ENCODE results near the gene TNS3. TPM values are rescaled to one million over a fixed set of nuclear protein-coding genes. Genes with fewer than 3 reads are reported as not detected.

Gene TNS3
- total and polyA plus RNA-seq, 2 of the 13 experiments (the other 11 are each of a cell fraction or from before 2014, with no cell fraction given), result 52.9 to 55.7 TPM

DNA sequence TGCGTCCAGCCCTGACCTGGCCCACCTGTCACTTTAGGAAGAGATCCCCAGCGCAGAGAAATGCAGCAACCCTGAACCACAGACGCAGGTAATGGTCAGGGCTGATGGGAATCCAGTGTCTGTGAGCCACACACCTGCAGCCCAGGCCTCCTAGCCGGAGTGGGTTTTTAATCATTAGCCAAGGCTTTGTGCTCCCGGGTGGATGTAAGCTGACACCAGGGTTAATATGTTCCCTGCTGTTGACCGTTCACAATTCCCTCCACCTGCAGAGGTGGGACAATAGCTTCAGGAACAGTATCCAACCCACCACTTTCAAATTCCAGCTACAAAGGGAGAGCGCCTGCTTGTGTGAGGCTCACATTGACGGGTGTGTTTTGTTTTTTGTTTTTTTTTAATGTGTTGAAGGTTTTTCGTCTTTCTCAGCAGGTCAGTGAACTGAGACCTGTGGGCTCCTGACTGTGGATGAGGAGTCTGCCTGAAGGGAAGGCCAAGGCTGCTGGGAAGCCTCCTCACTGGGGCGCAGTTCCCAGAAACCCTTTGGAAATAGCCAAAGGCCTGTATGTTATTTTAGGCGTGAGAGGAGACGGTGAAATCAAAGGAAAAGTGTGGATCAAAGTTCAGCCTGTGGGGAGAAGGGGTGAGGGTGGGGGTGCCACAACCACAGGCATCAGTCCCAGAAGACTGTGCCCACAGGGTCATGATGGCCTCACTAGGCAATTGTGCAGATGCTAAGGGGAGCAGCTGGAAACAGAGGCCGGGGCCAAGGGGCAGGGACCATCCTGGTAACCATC, 111.1 kb downstream of the TNS3 start (continued):
- TF ChIP-seq, protein P1, sequence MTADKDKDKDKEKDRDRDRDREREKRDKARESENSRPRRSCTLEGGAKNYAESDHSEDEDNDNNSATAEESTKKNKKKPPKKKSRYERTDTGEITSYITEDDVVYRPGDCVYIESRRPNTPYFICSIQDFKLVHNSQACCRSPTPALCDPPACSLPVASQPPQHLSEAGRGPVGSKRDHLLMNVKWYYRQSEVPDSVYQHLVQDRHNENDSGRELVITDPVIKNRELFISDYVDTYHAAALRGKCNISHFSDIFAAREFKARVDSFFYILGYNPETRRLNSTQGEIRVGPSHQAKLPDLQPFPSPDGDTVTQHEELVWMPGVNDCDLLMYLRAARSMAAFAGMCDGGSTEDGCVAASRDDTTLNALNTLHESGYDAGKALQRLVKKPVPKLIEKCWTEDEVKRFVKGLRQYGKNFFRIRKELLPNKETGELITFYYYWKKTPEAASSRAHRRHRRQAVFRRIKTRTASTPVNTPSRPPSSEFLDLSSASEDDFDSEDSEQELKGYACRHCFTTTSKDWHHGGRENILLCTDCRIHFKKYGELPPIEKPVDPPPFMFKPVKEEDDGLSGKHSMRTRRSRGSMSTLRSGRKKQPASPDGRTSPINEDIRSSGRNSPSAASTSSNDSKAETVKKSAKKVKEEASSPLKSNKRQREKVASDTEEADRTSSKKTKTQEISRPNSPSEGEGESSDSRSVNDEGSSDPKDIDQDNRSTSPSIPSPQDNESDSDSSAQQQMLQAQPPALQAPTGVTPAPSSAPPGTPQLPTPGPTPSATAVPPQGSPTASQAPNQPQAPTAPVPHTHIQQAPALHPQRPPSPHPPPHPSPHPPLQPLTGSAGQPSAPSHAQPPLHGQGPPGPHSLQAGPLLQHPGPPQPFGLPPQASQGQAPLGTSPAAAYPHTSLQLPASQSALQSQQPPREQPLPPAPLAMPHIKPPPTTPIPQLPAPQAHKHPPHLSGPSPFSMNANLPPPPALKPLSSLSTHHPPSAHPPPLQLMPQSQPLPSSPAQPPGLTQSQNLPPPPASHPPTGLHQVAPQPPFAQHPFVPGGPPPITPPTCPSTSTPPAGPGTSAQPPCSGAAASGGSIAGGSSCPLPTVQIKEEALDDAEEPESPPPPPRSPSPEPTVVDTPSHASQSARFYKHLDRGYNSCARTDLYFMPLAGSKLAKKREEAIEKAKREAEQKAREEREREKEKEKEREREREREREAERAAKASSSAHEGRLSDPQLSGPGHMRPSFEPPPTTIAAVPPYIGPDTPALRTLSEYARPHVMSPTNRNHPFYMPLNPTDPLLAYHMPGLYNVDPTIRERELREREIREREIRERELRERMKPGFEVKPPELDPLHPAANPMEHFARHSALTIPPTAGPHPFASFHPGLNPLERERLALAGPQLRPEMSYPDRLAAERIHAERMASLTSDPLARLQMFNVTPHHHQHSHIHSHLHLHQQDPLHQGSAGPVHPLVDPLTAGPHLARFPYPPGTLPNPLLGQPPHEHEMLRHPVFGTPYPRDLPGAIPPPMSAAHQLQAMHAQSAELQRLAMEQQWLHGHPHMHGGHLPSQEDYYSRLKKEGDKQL (CRISPR knock-in tag; IDR thresholded peaks at IDR 0.05; ENCODE audit: low read depth), result peak; percentile 32; the same call in 1 of the 2 replicates
- peak; percentile 94 for TF ChIP-seq SIX1 (CRISPR knock-in tag; IDR thresholded peaks at IDR 0.05; ENCODE audit: borderline replicate concordance)
- peak; percentile 37; the same call in 1 of the 2 replicates for TF ChIP-seq PHF8 (CRISPR knock-in tag; IDR thresholded peaks at IDR 0.05)
- TF ChIP-seq, protein P2, sequence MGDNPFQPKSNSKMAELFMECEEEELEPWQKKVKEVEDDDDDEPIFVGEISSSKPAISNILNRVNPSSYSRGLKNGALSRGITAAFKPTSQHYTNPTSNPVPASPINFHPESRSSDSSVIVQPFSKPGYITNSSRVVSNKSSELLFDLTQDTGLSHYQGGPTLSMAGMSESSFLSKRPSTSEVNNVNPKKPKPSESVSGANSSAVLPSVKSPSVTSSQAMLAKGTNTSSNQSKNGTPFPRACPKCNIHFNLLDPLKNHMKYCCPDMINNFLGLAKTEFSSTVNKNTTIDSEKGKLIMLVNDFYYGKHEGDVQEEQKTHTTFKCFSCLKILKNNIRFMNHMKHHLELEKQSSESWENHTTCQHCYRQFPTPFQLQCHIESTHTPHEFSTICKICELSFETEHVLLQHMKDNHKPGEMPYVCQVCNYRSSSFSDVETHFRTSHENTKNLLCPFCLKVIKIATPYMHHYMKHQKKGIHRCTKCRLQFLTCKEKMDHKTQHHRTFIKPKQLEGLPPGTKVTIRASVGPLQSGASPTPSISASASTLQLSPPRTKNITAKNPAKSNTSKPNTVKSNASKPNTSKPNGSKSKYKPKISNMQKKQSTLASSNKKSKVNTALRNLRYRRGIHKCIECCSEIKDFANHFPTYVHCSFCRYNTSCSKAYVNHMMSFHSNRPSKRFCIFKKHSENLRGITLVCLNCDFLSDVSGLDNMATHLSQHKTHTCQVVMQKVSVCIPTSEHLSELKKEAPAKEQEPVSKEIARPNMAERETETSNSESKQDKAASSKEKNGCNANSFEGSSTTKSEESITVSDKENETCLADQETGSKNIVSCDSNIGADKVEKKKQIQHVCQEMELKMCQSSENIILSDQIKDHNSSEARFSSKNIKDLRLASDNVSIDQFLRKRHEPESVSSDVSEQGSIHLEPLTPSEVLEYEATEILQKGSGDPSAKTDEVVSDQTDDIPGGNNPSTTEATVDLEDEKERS (CRISPR knock-in tag; IDR thresholded peaks at IDR 0.05), result 0 out of 2 replicates have a peak, but pooled peaks have one; percentile 51
- TF ChIP-seq SYNCRIP (IDR thresholded peaks at IDR 0.05; ENCODE audit: insufficient read depth, low read depth, low read length), result no peak
- TF ChIP-seq BRD4 (CRISPR knock-in tag; IDR thresholded peaks at IDR 0.05), result 0 out of 2 replicates have a peak, but pooled peaks have one; percentile 39
- peak; percentile 58 for TF ChIP-seq PPARG (CRISPR knock-in tag; conservative IDR thresholded peaks at IDR 0.05)
- TF ChIP-seq ZFP1 (CRISPR knock-in tag; IDR thresholded peaks at IDR 0.05), result peak; percentile 46
- TF ChIP-seq, protein P3, sequence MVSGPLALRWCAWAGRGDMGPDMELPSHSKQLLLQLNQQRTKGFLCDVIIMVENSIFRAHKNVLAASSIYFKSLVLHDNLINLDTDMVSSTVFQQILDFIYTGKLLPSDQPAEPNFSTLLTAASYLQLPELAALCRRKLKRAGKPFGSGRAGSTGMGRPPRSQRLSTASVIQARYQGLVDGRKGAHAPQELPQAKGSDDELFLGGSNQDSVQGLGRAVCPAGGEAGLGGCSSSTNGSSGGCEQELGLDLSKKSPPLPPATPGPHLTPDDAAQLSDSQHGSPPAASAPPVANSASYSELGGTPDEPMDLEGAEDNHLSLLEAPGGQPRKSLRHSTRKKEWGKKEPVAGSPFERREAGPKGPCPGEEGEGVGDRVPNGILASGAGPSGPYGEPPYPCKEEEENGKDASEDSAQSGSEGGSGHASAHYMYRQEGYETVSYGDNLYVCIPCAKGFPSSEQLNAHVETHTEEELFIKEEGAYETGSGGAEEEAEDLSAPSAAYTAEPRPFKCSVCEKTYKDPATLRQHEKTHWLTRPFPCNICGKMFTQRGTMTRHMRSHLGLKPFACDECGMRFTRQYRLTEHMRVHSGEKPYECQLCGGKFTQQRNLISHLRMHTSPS (CRISPR knock-in tag; IDR thresholded peaks at IDR 0.05; ENCODE audit: low read depth), result peak; percentile 87
- 0 out of 2 replicates have a peak, but pooled peaks have one; percentile 33 for TF ChIP-seq KDM2A (CRISPR knock-in tag; IDR thresholded peaks at IDR 0.05; ENCODE audit: borderline replicate concordance, low read depth)
- TF ChIP-seq ZNF552 (CRISPR knock-in tag; IDR thresholded peaks at IDR 0.05; ENCODE audit: borderline replicate concordance), result no peak
- peak; percentile 93 for TF ChIP-seq GATAD2A (CRISPR knock-in tag; IDR thresholded peaks at IDR 0.05)
- no peak for TF ChIP-seq SNAI1 (CRISPR knock-in tag; IDR thresholded peaks at IDR 0.05; ENCODE audit: borderline replicate concordance)
- TF ChIP-seq, protein P4, sequence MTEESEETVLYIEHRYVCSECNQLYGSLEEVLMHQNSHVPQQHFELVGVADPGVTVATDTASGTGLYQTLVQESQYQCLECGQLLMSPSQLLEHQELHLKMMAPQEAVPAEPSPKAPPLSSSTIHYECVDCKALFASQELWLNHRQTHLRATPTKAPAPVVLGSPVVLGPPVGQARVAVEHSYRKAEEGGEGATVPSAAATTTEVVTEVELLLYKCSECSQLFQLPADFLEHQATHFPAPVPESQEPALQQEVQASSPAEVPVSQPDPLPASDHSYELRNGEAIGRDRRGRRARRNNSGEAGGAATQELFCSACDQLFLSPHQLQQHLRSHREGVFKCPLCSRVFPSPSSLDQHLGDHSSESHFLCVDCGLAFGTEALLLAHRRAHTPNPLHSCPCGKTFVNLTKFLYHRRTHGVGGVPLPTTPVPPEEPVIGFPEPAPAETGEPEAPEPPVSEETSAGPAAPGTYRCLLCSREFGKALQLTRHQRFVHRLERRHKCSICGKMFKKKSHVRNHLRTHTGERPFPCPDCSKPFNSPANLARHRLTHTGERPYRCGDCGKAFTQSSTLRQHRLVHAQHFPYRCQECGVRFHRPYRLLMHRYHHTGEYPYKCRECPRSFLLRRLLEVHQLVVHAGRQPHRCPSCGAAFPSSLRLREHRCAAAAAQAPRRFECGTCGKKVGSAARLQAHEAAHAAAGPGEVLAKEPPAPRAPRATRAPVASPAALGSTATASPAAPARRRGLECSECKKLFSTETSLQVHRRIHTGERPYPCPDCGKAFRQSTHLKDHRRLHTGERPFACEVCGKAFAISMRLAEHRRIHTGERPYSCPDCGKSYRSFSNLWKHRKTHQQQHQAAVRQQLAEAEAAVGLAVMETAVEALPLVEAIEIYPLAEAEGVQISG (CRISPR knock-in tag; IDR thresholded peaks at IDR 0.05), result peak; percentile 21; the same call in 1 of the 2 replicates
- peak; percentile 73 for TF ChIP-seq FOXA3 (CRISPR knock-in tag; IDR thresholded peaks at IDR 0.05)

All from HepG2 (cell line).